ENCODE measurements around the gene TST.

TST gene

DNA sequence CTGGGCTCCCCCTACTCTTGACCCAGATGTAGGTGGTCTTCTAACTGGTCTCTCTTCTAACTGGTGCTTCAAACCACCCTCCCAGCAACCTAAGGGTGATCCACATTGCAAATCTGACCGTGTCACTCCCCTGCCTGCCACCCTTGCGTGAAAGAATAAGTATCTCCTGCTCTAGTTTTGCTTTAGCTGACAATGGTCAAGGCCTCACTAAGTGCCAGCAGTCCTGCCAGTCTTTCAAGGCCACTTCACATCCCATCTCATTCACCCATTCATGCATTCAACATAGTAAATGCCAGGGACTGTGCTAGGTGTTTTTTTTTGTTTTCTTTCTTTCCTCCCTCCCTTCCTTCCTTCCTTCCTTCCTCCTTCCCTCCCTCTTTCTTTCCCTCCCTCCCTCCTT, 30.0 kb upstream of the TST start:
- no peak overlapping the region for H3K4me2 ChIP-seq (ENCODE audit: low read length)
- H3K79me2 ChIP-seq (ENCODE audit: low read length): no peaks in the 10 kb centered on the region
- no peaks in the 10 kb centered on the region for H3K36me3 ChIP-seq (replicated peaks; ENCODE audit: low read depth, low read length)
- no peak overlapping the region for H2AFZ ChIP-seq (ENCODE audit: low read depth, low read length)
- H3K9ac ChIP-seq (ENCODE audit: low read length): no peak overlapping the region
- peaks cover 22% of the 10 kb centered on the region for H3K4me1 ChIP-seq (ENCODE audit: low read length)
- H3K27me3 ChIP-seq (ENCODE audit: low read depth, low read length): no peaks in the 10 kb centered on the region; the same call in 1 of the 2 replicates
- H3K27ac ChIP-seq (ENCODE audit: low read length): no peak overlapping the region
- H3K4me3 ChIP-seq (ENCODE audit: low read length): no peak overlapping the region
- no peaks in the 10 kb centered on the region for H4K20me1 ChIP-seq (ENCODE audit: insufficient read depth, low read length)
- TF ChIP-seq EZH2phosphoT487 (IDR thresholded peaks at IDR 0.05; ENCODE audit: low read depth): no peak
- TF ChIP-seq, protein P1, sequence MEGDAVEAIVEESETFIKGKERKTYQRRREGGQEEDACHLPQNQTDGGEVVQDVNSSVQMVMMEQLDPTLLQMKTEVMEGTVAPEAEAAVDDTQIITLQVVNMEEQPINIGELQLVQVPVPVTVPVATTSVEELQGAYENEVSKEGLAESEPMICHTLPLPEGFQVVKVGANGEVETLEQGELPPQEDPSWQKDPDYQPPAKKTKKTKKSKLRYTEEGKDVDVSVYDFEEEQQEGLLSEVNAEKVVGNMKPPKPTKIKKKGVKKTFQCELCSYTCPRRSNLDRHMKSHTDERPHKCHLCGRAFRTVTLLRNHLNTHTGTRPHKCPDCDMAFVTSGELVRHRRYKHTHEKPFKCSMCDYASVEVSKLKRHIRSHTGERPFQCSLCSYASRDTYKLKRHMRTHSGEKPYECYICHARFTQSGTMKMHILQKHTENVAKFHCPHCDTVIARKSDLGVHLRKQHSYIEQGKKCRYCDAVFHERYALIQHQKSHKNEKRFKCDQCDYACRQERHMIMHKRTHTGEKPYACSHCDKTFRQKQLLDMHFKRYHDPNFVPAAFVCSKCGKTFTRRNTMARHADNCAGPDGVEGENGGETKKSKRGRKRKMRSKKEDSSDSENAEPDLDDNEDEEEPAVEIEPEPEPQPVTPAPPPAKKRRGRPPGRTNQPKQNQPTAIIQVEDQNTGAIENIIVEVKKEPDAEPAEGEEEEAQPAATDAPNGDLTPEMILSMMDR (IDR thresholded peaks at IDR 0.05; ENCODE audit: low read depth, low read length): no peak
- no peaks in the 10 kb centered on the region for H3K9me3 ChIP-seq (ENCODE audit: insufficient read depth, low read length)

DNA sequence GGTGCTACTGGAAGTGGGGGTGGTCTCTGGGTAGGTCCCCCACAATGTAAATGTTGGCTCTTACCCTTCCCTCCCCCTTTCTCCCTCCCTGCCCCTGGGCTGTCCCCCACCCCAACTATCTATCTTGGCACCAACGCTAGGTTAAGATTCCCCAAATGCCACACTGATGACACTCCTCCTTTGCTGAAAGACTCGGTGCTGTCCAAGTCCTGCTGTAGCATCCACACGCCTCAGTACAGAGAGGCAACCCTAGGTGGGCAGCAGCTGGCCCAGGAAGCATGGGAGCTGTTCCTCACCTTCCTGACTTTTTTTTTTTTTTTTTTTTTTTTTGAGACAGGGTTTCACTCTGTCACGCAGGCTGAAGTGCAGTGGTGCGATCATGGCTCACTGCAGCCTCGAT, 28.9 kb upstream of the TST start:
- no peaks in the 10 kb centered on the region for H4K20me1 ChIP-seq (ENCODE audit: insufficient read depth, low read length)
- no peak overlapping the region for H3K27ac ChIP-seq (ENCODE audit: low read length)
- no peaks in the 10 kb centered on the region for H3K9me3 ChIP-seq (ENCODE audit: insufficient read depth, low read length)
- no peaks in the 10 kb centered on the region for H3K36me3 ChIP-seq (replicated peaks; ENCODE audit: low read depth, low read length)
- H3K27me3 ChIP-seq (ENCODE audit: low read depth, low read length): no peaks in the 10 kb centered on the region; the same call in 1 of the 2 replicates
- no peaks in the 10 kb centered on the region for H3K79me2 ChIP-seq (ENCODE audit: low read length)
- no peak for TF ChIP-seq EZH2phosphoT487 (IDR thresholded peaks at IDR 0.05; ENCODE audit: low read depth)
- TF ChIP-seq, protein P1 (IDR thresholded peaks at IDR 0.05; ENCODE audit: low read depth, low read length): no peak
- H2AFZ ChIP-seq (ENCODE audit: low read depth, low read length): no peak overlapping the region
- H3K9ac ChIP-seq (ENCODE audit: low read length): no peak overlapping the region
- no peak overlapping the region for H3K4me2 ChIP-seq (ENCODE audit: low read length)
- H3K4me1 ChIP-seq (ENCODE audit: low read length): peaks cover 29% of the 10 kb centered on the region
- H3K4me3 ChIP-seq (ENCODE audit: low read length): no peak overlapping the region

- Histone ChIP-seq H4K20me1 (ENCODE audit: insufficient read depth, low read length) (no peaks in the 10 kb centered on the region), H3K79me2 (ENCODE audit: low read length) (no peaks in the 10 kb centered on the region), H3K9ac (ENCODE audit: low read length) (no peak overlapping the region), H3K36me3 (replicated peaks; ENCODE audit: low read depth, low read length) (no peaks in the 10 kb centered on the region), H3K4me3 (ENCODE audit: low read length) (no peak overlapping the region), H3K27me3 (ENCODE audit: low read depth, low read length) (no peaks in the 10 kb centered on the region; the same call in 1 of the 2 replicates), H3K27ac (ENCODE audit: low read length) (no peak overlapping the region), H2AFZ (ENCODE audit: low read depth, low read length) (no peak overlapping the region), H3K4me2 (ENCODE audit: low read length) (no peak overlapping the region), H3K9me3 (ENCODE audit: insufficient read depth, low read length) (no peaks in the 10 kb centered on the region), H3K4me1 (ENCODE audit: low read length) (peaks cover 23% of the 10 kb centered on the region)
- TF ChIP-seq EZH2phosphoT487 (IDR thresholded peaks at IDR 0.05; ENCODE audit: low read depth): no peak
- TF ChIP-seq, protein P1 (IDR thresholded peaks at IDR 0.05; ENCODE audit: low read depth, low read length): no peak
Measured at GRCh38 chr22:37047006-37047405, 27.8 kb upstream of the TST start.

- H3K27me3 ChIP-seq (ENCODE audit: low read depth, low read length): no peaks in the 10 kb centered on the region; the same call in 1 of the 2 replicates
- H3K9ac ChIP-seq (ENCODE audit: low read length): no peak overlapping the region
- TF ChIP-seq EZH2phosphoT487 (IDR thresholded peaks at IDR 0.05; ENCODE audit: low read depth): no peak
- TF ChIP-seq, protein P1 (IDR thresholded peaks at IDR 0.05; ENCODE audit: low read depth, low read length): no peak
- H3K4me1 ChIP-seq (ENCODE audit: low read length): peaks cover 23% of the 10 kb centered on the region
- H3K4me3 ChIP-seq (ENCODE audit: low read length): no peak overlapping the region
- no peaks in the 10 kb centered on the region for H3K9me3 ChIP-seq (ENCODE audit: insufficient read depth, low read length)
- no peak overlapping the region for H2AFZ ChIP-seq (ENCODE audit: low read depth, low read length)
- H3K27ac ChIP-seq (ENCODE audit: low read length): no peak overlapping the region
- H4K20me1 ChIP-seq (ENCODE audit: insufficient read depth, low read length): no peaks in the 10 kb centered on the region
- H3K36me3 ChIP-seq (replicated peaks; ENCODE audit: low read depth, low read length): no peaks in the 10 kb centered on the region
- H3K4me2 ChIP-seq (ENCODE audit: low read length): no peak overlapping the region
- no peaks in the 10 kb centered on the region for H3K79me2 ChIP-seq (ENCODE audit: low read length)
Measured at GRCh38 chr22:37046589-37046988, 27.3 kb upstream of the TST start.

Measured in OCI-LY3 (cell line).